Lower leg skin (tissue), 3 donors: Measurements from ENCODE around the gene CYP2D6.
"Not testable (repeated sequence)": the region's sequence is repeated elsewhere in the genome, so short reads cannot be mapped to it uniquely, and the experiment has no call there.

Source experiments
- CTCF ChIP-seq, 3 donors: fragments of 450-650 bp; IDR thresholded peaks; one replicate each; pipeline ENCODE4 v1.5.1; 2016; ENCODE audit warnings: antibody characterized with exemption in 3 of 3, mild to moderate bottlenecking in 3 of 3, moderate library complexity in 2 of 3
- POLR2A ChIP-seq, 2 donors: fragments of 450-650 bp; IDR thresholded peaks; one replicate each; pipeline ENCODE4 v1.6.1; 2016 to 2017; ENCODE audit warnings: antibody characterized with exemption in 2 of 2, mild to moderate bottlenecking in 1 of 2, moderate library complexity in 1 of 2

GRCh38 chr22:42120231-42121021 lies 10.2 kb downstream of the CYP2D6 start:
- TF ChIP-seq CTCF, POLR2A (IDR thresholded peaks at IDR 0.05): not testable (repeated sequence)
